GM18508 (cell line): ENCODE results near the gene ZBTB8B.
"Not testable (repeated sequence)": the region's sequence is repeated elsewhere in the genome, so short reads cannot be mapped to it uniquely, and the experiment has no call there.

Experiments used
- ATAC-seq: cut with Tn5 transposase; IDR thresholded peaks from one replicate; pipeline ENCODE4 v1.9.1; 2021; ENCODE audit warnings: moderate number of reproducible peaks; ENCODE audit not compliant: insufficient read depth, unreplicated experiment

Gene ZBTB8B

DNA sequence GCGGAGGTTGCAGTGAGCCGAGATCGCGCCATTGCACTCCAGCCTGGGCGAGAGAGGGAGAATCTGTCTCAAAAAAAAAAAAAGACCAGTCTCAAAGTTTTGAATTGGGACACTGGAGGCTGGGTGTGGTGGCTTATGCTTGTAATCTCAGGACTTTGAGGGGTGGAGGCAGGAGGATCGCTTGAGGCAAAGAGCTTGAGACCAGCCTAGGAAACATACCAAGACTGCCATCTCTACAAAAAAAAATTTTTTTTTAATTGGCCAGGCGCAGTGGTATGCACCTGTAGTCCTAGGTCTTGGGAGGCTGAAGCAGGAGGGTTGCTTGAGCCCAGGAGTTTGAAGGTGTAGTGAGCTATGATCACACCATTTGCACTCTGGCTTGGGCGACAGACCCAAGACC, 3.9 kb downstream of the ZBTB8B start:
- ATAC-seq = no peak

DNA sequence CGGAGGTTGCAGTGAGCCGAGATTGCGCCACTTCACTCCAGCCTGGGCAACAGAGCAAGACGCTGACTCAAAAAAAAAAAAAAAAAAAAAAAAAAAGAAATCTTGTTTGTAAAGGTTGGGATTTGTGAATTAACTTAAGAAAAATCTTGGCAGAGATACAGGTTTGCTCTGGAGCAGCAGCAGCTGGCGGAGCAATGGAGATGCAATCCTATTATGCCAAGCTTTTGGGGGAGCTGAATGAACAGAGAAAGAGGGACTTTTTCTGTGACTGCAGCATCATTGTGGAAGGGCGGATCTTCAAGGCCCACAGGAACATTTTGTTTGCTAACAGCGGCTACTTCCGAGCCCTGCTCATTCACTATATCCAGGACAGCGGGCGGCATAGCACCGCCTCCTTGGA, 5.6 kb downstream of the ZBTB8B start:
- no peak for ATAC-seq

DNA sequence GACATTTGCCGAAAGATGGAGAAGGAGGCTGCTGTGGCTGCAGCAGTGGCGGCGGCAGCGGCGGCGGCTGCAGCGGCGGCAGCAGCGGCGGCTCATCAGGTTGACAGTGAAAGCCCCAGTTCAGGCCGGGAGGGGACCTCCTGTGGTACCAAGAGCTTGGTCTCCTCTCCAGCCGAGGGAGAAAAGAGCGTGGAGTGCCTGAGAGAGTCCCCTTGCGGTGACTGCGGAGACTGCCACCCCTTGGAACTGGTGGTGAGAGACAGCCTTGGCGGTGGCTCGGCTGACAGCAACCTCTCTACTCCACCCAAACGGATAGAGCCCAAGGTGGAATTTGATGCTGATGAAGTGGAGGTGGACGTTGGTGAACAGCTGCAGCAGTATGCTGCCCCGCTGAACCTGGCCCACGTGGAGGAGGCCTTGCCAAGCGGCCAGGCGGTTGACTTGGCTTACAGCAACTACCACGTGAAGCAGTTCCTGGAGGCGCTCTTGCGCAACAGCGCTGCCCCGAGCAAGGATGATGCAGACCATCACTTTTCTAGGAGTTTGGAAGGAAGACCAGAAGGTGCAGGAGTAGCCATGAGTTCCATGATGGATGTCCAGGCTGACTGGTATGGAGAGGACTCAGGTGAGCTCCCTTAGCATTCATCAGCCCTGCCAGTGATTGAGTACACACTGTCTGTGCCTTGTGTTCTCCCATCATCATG, 6.3 kb downstream of the ZBTB8B start:
- ATAC-seq = no peak

DNA sequence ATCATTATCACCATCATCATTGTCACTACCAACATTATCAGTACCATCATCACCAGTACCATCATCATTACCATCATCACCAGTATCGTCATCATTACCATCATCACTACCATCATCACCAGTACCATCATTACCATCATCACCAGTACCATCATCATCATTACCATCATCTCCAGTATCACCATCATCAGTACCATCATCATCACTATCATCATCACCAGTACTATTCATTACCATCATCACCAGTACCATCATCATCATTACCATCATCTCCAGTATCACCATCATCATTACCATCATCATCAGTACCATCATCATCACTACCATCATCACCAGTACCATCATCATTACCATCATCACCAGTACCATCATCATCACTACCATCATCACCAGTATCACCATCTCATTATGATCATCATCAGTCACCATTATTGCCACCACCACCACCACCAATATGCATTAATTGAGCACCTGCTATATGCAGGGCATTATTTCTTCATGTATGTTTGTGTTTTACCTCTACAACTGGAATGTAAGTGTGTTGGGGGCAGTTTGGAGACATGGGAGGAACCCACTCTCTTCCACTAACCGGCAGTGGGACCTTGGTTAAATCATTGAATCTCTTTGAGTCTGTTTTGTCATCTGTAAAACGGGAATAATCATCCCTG, 7.0 kb downstream of the ZBTB8B start:
- no peak for ATAC-seq

DNA sequence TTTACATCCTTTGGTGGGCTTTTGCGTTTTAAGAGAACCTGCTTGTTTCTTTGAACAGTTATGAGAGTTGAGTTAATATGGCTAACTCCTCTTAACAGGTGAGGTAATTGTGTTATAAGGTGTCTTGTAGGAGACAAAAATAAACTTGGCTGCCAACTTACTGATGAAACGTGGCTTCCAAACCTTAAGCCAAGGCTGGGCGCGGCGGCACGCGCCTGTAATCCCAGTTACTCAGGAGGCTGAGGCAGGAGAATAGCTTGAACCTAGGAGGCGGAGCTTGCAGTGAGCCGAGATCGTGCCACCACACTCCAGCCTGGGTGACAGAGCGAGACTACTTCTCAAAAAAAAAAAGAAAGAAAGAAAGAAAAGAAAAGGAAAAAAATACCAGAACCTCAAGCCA, 8.1 kb downstream of the ZBTB8B start:
- not testable (repeated sequence) for ATAC-seq

DNA sequence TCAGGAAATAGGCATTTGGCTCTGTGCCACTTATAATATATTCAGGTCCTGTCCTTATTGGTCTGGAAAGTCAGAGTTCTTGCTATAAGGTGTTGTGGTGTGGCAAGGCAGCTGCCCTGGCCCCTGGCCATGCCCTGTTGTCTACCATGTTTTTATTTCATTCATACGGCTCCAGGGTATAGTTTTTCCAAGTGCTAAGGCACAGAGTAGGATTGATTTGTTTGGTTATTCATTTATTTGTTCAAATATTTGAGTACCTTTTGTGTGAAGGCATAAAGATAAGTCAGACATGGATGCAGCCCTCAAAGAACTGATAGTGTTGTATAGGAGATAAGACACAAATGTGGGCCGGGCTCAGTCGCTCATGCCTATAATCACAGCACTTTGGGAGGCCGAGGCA, 10.1 kb downstream of the ZBTB8B start:
- ATAC-seq = no peak

DNA sequence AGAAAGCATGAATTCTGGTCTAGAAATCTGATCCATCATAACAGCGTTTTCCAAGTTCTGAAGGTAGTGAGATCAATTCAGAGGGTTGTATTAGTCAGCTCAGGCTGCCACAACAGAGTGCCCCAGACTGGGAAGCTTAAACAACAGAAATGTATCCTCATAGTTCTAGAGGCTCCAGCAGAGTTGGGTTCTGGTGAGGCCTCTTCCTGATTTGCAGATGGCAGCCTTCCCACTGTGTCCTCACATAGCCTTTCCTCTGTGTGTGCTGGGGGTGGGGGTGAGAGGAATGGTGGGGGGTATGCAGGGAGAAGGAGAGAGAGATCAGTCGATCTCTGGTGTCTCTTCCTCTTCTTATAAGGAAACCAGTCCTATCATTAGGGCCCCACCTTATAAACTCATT, 15.1 kb downstream of the ZBTB8B start:
- ATAC-seq = no peak

DNA sequence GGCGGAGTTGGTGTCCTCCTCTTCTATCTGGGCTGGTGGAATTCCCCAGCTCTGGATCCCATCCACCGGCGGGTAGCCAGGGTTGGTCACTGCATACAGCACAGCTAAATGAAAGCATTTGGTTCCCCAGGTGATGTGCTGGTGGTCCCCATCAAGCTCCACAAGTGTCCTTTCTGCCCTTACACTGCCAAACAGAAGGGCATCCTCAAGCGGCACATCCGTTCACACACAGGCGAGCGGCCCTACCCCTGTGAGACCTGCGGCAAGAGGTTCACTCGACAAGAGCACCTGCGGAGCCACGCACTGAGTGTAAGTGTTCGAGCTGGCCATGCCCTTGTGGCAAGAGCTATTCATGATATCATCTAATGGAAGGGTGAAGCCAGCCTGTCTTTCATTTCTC, 15.9 kb downstream of the ZBTB8B start:
- no peak for ATAC-seq

DNA sequence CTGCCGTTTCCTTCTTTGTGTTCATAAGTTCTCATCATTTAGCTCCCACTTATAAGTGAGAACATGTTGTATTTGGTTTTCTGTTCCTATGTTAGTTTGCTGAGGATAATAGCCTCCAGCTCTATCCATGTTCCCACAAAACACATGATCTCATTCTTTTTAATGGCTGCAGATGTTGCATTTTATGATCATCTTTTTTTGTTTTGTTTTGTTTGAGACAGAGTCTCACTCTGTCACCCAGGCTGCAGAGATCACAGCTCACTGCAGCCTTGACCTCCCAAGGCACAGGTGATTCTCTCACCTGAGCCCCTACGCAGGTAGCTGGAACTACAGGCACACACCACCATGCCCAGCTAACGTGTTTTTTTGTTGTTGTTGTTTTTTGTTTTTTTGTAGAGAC, 16.9 kb downstream of the ZBTB8B start:
- ATAC-seq = not testable (repeated sequence)

DNA sequence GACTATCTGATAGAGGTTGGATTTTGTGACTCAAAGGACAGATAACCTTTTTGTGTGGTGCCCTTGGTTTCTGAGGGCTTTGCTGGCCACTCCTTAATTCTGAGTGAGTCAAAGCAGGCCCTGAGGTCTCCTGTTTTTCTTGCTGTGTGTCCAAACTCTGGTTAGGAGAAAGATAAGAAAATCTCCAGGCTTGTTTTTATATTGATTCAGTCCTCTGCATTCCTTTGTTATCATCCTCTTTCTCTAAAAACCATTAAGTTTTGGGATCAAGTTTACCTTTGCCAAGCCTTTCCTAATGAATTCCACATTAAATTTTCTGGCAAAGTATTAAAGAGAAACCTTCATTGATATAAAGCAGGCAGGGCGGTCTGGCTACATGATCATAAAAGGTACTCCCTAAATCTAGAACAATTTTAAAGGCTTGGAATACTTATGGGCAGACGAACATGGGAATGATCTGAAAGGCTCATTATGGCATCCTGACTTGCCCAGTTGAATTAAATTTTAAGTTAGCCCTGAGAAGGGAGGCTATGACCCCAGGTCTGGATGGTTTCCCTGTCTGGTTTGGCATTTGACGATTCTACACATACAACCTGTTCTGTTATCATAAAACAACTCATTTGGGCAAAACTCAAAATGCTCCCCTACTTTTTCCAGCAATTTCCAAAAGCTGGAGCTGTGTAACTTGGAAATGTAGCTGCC, 20.8 kb downstream of the ZBTB8B start:
- ATAC-seq = no peak

DNA sequence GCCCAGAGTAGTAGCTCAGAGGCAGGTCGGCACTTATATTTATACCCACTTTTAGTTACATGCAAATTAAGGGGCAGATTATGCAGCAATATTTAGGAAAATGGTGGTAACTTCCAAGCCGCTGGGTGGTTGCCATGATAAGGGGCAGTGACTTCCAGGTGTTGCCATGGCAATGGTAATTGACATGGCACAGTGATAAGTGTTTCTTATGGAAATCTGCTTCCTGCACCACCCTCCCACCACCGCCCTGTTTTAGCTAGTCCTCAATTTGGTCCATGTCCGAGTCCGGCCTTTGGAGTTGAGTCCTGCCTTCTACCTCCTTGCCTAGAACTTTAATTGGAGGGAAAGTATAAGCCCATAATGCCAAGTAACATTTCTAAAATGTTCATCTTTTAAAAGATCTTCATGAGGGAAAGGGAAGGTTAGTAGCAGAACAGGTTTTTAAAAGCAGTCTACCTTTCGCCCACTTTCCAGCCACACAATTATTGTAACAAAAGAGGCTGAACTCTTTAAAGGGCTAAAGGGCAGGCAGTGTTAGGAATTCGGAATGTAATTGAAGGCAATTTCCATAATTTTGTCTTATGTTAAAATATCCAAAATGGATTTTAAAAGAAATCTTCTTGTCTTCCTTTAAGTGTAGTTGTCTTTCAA, 21.7 kb downstream of the ZBTB8B start:
- no peak for ATAC-seq

DNA sequence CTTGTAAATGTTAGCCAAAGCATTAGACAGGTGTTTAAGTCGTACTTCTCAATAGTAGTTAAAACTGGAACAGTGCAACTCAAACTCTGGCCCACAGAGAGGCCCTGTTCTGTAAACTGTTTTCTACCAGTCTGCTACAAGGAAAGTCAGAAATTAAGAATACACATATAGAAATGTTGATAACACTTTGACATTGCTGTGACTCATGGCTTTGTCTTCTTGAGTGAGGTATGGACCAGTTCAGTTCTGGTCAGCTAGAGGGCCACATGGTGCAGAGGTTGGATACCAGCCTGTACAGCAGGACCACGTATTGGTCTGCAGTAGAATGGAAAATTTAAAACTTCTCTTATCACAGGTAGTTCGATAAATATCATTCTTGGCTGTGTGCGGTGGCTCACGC, 22.3 kb downstream of the ZBTB8B start:
- no peak for ATAC-seq

DNA sequence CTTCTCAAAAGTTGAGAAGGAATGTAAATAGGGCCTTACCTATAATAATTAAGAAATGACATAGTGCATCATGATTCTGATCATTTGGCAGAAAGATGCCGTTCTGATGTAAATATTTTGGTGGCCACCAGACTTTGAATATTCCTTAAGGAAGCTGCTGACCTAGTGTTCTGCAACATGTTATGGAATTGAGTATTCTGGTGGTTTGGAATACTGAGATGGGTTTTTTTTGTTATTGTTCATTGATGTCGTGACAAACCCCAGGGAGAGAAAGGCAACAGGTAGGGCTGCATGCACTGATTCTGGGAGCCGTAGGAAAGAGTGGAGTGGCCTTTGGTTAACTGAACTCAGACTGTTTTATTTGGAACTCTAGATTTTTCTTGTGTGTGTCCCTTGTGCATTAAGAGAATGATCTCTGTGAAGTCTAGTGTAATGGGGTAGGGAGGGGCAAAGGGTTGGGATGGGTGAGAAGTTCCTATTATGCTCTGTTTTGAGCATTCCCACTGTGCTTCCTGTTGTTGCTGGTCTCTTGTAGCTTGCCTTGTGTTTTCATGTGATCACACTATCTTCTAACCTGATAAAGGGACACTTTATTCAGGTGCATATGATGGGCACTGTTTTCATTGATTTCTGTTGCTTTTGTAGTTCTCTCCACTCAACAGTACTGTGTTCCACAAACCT, 25.0 kb downstream of the ZBTB8B start:
- ATAC-seq = no peak

DNA sequence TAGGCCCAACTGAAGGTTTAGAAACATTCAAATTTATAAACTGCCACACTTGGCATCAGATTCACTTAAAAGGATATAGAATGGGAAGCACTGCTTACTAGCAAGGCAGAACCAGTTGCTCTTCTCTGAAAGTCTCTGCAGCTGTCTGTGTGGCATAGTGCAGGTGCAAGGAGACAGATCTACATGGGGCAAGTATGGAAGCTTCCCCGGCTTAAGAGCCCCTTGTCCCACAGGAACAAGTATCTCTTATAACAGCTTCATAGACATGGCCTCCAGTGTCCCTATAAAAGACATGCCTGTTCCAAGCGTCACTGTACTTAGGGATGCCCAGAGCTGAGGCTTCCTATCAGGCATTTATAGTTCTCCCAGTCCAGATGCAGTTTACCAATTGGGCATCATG, 26.5 kb downstream of the ZBTB8B start:
- ATAC-seq = no peak

DNA sequence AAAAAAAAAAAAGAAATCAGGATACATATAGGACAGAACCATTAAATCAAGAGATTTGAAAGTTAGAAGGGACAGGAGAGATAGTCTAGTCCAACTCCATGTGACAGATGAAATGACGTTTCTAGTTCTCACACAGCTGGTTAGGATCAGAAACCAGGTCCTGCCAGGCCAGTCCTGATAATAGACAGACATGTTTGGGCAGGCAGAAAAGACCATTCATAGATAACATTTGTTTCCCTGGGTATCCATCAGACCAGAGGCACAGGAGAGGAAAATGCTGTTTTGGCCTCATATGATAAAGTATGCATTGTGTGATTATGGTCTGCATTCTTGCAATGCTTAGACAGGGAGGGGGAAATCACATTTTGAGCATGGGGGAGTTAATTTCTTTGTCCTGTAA, 29.3 kb downstream of the ZBTB8B start:
- ATAC-seq = no peak

DNA sequence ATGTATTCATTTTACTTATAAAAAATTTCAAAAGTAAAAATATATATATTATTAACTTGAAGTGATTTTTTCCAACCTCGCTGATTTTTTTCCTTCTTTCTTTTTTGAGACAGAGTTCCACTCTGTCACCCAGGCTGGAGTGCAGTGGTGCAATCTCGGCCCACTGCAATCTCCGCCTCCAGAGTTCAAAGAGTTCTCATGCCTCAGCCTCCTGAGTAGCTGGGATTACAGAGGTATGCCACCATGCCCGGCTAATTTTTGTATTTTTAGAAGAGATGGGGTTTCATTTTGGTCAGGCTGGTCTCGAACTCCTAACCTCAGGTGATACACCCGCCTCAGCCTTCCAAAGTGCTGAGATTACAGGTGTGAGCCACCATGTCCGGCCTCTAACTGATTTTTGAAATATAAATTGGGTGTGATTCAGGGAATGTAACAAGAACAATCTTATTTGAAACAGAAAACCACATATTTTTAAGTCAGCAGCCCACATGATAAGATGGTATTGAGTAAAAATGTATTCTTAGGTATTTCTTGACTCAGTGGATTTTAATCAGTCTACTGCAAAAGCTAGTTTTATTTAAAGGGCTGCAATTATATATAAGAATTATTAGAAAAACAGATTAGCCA, 30.0 kb downstream of the ZBTB8B start:
- no peak for ATAC-seq

DNA sequence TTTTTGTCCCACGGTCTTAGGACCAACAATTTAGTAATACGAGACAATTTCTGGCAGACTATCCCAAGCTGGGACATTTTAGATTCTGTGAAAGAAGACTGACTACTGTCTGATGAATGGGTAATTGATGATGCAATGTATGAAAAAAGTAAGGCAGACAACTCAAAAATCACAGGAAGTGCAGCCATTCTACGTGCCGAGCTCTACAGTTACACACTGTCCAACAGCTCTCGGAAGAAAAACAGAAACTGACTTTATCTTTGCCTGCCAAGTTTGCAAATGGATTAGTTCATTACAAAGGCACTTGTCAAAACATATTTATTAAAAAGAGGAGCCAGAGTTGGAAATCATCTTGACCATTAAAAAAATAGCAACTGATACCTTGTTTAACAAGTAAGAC, 31.3 kb downstream of the ZBTB8B start:
- no peak for ATAC-seq

DNA sequence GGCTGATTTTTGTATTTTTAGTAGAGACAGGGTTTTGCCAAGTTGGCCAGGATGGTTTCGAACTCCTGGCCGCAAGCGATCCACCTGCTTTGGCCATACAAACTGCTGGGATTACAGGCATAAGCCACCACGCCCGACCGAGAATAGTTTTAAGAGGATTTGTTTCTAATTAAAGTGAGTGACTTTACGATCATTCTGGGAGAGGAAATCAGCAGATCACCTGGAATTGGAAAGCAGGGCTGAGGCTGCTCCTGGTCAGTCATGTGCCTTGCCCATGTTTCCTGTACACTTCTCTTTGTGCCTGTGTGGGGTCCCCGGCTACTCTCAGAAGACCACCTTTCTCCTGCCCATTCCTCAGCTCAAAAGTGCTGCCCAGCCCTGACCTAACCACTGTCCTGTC, 33.9 kb downstream of the ZBTB8B start:
- no peak for ATAC-seq

DNA sequence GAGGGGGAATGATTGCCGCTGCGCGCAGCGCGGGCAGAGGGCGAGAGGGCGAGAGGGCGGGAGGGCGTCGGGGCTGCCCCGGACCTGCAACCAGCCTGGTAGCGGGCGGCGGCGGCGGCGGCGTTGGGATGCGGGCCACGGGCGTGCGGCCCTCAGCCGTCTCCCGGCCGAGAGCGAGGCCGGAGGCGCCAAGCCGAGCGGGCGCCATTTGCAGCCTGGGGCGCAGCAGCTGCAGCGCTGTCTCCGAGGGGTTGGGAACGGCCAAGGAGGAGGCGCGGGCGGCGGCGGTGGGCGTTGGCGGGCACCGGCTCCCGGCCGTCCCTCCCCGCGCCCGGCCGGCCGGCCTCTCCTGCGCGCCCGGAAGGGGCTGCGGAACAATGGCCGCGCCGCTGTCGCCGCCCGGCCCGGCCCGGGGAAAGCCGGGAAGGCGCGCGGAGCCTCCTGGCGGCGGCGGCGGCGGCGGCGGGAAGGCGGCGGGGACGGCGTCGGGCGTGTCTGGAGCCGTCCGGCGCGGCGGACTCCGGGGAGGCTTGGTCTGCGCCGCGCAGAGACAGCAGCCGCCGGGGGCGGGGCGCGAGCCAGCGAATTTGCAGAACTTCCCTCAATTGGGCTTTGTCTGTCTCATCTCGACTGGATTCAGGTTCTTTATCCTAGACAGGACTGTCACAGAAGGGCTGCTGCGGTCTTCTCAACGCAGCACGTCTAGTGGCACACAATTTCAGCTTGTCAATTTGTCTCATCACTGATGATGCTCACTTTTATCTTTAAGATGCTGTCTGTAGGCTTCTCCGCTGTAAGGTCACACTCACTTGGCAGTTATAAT, 35.7 kb downstream of the ZBTB8B start:
- ATAC-seq = no peak
